ENCODE measurements around the gene XPO6.

The XPO6 gene

DNA sequence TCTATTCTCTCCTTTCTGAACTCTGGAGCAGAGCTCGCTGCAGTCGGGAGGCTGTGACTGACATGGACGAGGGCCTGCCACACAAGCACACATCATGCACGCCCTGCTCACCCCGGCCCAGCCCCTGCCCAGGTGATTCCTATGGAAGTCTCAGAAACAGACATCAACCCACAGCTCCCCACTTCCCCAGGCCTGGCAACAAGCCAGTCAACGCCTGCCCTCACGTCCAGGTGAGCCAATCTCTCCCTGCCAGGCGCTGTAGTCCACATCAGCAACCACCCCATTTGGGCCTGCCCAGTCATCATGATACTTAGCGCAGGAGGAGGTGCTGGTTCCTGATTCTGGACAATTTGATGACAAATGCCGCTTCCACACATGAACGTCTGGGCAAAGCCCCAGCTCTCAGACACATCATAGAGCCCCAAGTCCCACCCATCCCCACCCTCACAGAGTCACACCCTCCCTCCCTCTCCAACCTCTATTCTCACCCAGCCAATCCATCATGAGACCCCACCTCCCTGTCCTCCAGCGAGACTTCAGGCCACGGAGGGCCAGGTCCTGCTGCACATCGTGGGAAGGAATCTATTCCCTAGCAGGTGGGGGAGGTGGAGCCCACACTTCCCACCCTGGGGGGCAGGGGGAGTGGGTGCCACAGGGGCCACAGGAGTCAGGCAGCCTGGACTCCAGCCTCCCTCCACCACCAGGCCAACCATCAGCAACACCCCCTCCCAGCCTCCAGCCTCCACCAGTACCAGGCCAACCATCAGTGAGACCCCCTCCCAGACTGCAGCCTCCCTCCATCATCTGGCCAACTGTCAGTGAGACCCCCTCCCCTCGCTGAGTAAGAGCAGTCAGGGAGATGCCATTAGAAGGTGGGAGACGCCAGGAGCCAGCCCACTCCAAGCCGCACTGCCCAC is 114.5 kb downstream of the XPO6 start:
- POLR2A ChIA-PET, result no interaction called here
- no peak for DNase-seq (ENCODE audit: extremely low spot score)
- CTCF ChIA-PET, result interaction anchor here (1.5 kb wide), 1 partner anchor 27 kb away, joined by 6 read pairs; no protein-coding TSS in a partner anchor
- TF ChIP-seq, protein P1, sequence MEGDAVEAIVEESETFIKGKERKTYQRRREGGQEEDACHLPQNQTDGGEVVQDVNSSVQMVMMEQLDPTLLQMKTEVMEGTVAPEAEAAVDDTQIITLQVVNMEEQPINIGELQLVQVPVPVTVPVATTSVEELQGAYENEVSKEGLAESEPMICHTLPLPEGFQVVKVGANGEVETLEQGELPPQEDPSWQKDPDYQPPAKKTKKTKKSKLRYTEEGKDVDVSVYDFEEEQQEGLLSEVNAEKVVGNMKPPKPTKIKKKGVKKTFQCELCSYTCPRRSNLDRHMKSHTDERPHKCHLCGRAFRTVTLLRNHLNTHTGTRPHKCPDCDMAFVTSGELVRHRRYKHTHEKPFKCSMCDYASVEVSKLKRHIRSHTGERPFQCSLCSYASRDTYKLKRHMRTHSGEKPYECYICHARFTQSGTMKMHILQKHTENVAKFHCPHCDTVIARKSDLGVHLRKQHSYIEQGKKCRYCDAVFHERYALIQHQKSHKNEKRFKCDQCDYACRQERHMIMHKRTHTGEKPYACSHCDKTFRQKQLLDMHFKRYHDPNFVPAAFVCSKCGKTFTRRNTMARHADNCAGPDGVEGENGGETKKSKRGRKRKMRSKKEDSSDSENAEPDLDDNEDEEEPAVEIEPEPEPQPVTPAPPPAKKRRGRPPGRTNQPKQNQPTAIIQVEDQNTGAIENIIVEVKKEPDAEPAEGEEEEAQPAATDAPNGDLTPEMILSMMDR (IDR thresholded peaks at IDR 0.05; ENCODE audit: control extremely low read depth, extremely low read depth, low read depth, missing control alignments), result no peak

GRCh38 chr16:28093385-28093725 is 118.4 kb downstream of the XPO6 start:
- CTCF ChIA-PET, result interaction anchor here (1.2 kb wide), 1 partner anchor 61 kb away, joined by 3 read pairs; no protein-coding TSS in a partner anchor
- TF ChIP-seq, protein P1 (IDR thresholded peaks at IDR 0.05; ENCODE audit: control extremely low read depth, extremely low read depth, low read depth, missing control alignments), result no peak
- no peak for DNase-seq (ENCODE audit: extremely low spot score)
- POLR2A ChIA-PET, result no interaction called here

DNA sequence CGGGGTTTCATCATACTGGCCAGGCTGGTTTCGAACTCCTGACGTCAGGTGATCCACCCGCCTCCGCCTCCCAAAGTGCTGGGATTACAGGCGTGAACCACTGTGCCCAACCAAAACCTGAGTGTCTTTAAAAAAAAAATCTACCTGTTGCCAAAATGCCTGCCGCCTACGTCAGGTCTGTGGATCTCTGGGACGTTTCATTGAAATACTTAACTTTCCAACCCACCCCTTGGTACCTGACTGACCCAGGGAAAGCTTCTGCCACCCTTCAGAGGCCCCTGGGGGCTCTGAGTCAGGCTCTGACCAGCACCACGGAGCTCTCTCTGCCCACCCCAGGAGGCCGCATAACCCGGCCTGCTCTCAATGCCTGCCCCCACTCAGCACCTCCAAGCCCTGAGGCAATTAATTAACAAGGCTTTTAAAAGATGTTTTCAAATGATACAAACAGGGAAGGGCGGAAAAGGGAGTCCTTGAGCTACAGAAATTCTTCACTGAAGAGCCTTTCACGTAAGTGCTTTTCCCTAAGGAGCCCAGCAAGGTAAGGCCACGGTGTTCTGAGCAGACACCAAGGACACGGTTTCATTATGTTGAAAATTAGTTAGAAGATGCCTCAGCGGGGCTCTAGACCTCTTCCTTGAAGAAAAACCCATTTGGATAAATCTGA is 118.9 kb downstream of the XPO6 start:
- TF ChIP-seq, protein P1 (IDR thresholded peaks at IDR 0.05; ENCODE audit: control extremely low read depth, extremely low read depth, low read depth, missing control alignments), result no peak
- ChIA-PET POLR2A (no interaction called here), CTCF (interaction anchor here (1.2 kb wide), 1 partner anchor 62 kb away, joined by 3 read pairs; no protein-coding TSS in a partner anchor)
- no peak for DNase-seq (ENCODE audit: extremely low spot score)

GRCh38 chr16:28091656-28092055 is 120.1 kb downstream of the XPO6 start:
- no peak for DNase-seq (ENCODE audit: extremely low spot score)
- TF ChIP-seq, protein P1 (IDR thresholded peaks at IDR 0.05; ENCODE audit: control extremely low read depth, extremely low read depth, low read depth, missing control alignments), result no peak
- ChIA-PET POLR2A (no interaction called here), CTCF (interaction anchor here (1.3 kb wide), 1 partner anchor 9 kb away, joined by 3 read pairs; no protein-coding TSS in a partner anchor)

DNA sequence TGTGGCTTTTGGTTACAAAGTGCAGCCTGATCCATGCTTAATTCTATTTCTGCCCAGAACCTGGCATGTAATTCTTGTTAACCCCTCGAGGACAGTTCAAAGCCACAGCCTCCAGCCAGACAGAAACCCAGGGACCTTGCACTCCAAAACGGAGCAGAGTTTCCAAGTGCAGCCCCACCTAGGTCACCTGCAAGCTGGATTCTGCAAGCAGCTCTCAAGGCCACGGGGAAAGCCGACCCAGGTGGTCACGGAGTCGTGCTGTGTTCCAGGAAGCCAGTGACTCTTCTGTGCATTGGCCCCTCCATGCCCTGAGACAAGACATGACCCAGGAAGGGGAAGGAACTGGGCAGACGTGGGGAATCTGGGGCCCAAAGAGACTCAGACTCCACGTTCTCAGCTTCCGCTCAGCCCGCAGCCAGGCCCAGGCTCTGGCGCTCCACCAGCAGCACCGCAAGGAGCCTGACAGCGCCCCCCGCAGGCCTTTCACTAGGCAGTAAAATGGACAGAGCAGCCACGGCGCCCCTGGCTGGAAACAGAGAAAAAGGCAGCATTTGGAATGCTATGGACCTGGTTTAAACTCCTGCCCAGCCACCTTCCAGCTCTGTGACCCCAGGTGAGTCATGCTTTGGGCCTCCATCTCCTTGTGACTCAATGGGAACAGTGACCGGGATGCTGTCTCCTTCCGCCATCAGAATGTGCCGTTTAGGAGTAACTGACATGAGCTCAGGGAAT is 121.0 kb downstream of the XPO6 start:
- TF ChIP-seq, protein P1 (IDR thresholded peaks at IDR 0.05; ENCODE audit: control extremely low read depth, extremely low read depth, low read depth, missing control alignments), result no peak
- ChIA-PET POLR2A (no interaction called here), CTCF (interaction anchor here (1.1 to 1.3 kb wide), 2 partner anchors 10 to 20 kb away, joined by 3 to 4 read pairs; no protein-coding TSS in a partner anchor)
- DNase-seq (ENCODE audit: extremely low spot score), result no peak

GRCh38 chr16:28089992-28090365 is 121.8 kb downstream of the XPO6 start:
- TF ChIP-seq, protein P1 (IDR thresholded peaks at IDR 0.05; ENCODE audit: control extremely low read depth, extremely low read depth, low read depth, missing control alignments), result no peak
- CTCF ChIA-PET, result interaction anchor here (1.1 kb wide), 1 partner anchor 19 kb away, joined by 4 read pairs; no protein-coding TSS in a partner anchor
- POLR2A ChIA-PET, result no interaction called here
- DNase-seq (ENCODE audit: extremely low spot score), result no peak
